K562 (cell line): ENCODE data around the gene IBA57. TPM values are rescaled to one million over a fixed set of nuclear protein-coding genes. Genes with fewer than 3 reads are reported as not detected.

Experiments used
- EGR1 ChIP-seq: fragments of 450-650 bp; conservative IDR thresholded peaks from 2 replicates; pipeline ENCODE4 v1.6.1; 2017; ENCODE audit warnings: mild to moderate bottlenecking
- FOXA1 ChIP-seq: fragments of 450-650 bp; IDR thresholded peaks from 2 replicates; pipeline ENCODE4 v1.6.1; 2016; ENCODE audit warnings: mild to moderate bottlenecking, borderline replicate concordance
- GABPA ChIP-seq: fragments of 200-800 bp; sonication (Bioruptor generic); conservative IDR thresholded peaks from 2 replicates; pipeline ENCODE4 v1.6.1; 2016; ENCODE audit warnings: low read depth, missing genetic modification characterization, missing compliant biosample characterization
- HMGN3 ChIP-seq: IDR thresholded peaks from 2 replicates; pipeline ENCODE4 v1.6.1; 2011; ENCODE audit warnings: borderline replicate concordance, low read depth, mild to moderate bottlenecking, mixed read lengths, low read length; ENCODE audit not compliant: insufficient read length; ENCODE audit errors: extremely low read depth
- PCBP1 ChIP-seq: fragments of 200-400 bp; formaldehyde crosslinking; IDR thresholded peaks from 2 replicates; pipeline ENCODE4 v1.6.1; 2018; ENCODE audit warnings: mild to moderate bottlenecking, low read depth, low read length; ENCODE audit not compliant: poor library complexity, severe bottlenecking
- SRSF3 ChIP-seq: fragments of 200-400 bp; formaldehyde crosslinking; IDR thresholded peaks from 2 replicates; pipeline ENCODE4 v1.6.1; 2016; ENCODE audit warnings: mild to moderate bottlenecking, low read length, moderate library complexity; ENCODE audit not compliant: insufficient read depth
- ZC3H11A ChIP-seq: IDR thresholded peaks from 2 replicates; pipeline ENCODE4 v1.6.1; 2012; ENCODE audit warnings: low read depth, low read length, improper control_type of control experiment
- ZNF668 ChIP-seq: fragments of 250-450 bp; sonication (Bioruptor Pico); IDR thresholded peaks from 2 replicates; pipeline ENCODE4 v1.8.0; 2022; ENCODE audit warnings: mild to moderate bottlenecking, inconsistent platforms
- polyA plus RNA-seq, 8 experiments: library from polyadenylated mRNA; depleted of rRNA in 4 of 8; stranded (reverse) in 5 of 8; unstranded in 3 of 8; fragments of >200 nt; fragmentation: Nextera tagmentation in 2 of 8; fragmentation: Illumina TruSeq in 1 of 8; extraction: Ambion mirVana in 2 of 8; extraction: Trizol in 1 of 8; gene quantifications; 2 replicates each; pipeline versions ENCODE4 v1.2.1 to v1.2.3, GENCODE V29; 2011 to 2014; ENCODE audit warnings: inconsistent platforms in 1 of 8, missing spikeins in 1 of 8
- total RNA-seq, 7 experiments: library from RNA; depleted of rRNA in 6 of 7; stranded (reverse); fragments of >200 nt in 6 of 7; fragmentation: Illumina TruSeq in 2 of 7; extraction: Trizol in 2 of 7; gene quantifications; 2 replicates each; pipeline versions ENCODE4 v1.2.1 to v1.2.3, GENCODE V29; 2011 to 2021; ENCODE audit warnings: low replicate concordance in 1 of 7
- TF ChIP-seq, protein P1 (sequence below): sonication (generic); formaldehyde crosslinking; IDR thresholded peaks from 2 replicates; pipeline ENCODE4 v1.9.0; 2022; ENCODE audit warnings: mild to moderate bottlenecking, missing genetic modification reagents
- TF ChIP-seq, protein P2 (sequence below): fragments of 450-650 bp; IDR thresholded peaks from 2 replicates; pipeline ENCODE4 v1.6.1; 2018; ENCODE audit not compliant: partially characterized antibody
- TF ChIP-seq, protein P3 (sequence below): fragments of 250-450 bp; sonication (Bioruptor Pico); IDR thresholded peaks from 2 replicates; pipeline ENCODE4 v1.4.0; 2020

Gene IBA57
- total and polyA plus RNA-seq, 9 of the 15 experiments (the other 6 are each of a cell fraction or from before 2014, with no cell fraction given) = 0.77 to 15.5 (median 2.7) TPM

DNA sequence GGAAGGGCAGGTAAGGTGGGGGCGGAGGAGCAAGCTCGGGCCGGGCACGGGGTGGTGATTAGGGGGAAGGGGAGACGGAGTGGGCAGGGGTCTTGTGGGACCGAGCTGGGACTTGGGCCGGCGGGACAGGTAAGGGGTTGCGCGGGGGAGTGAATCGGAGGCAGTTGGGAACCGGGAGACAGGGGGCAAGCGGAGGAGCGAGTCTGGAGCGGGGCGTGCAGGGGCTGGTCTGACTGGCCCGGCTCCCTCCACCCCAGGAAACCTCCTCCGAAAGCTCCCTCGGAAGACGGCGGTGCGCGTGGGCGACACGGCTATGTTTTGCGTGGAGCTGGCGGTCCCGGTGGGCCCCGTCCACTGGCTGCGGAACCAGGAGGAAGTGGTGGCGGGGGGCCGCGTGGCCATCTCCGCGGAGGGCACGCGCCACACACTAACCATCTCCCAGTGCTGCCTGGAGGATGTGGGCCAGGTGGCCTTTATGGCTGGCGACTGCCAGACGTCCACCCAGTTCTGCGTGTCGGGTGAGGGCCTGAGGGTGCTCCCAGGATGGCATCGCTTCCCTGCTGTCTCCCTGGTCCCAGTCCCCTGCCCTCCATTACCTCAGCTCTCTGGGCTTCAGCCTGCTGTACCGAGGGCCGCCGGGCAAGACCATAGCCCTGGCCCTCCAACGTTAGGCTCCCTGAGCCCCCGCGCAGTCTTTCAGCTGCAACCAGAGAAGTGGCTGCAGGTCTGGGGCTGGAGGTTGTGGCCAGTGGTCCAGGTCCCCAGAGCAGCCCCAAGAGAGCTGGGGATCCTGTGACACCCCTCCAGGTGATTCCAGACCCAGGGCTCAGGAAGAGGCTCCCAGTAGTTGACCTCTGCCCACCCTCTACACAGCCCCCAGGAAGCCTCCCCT, 48.6 kb downstream of the IBA57 start (continued):
- TF ChIP-seq GABPA (tag) (no peak), ZNF668 (CRISPR knock-in tag) (no peak), HMGN3 (peak; percentile 19), PCBP1 (peak; percentile 57), SRSF3 (no peak), FOXA1 (no peak), ZC3H11A (no peak), EGR1 (peak; percentile 64)
- TF ChIP-seq, protein P1, sequence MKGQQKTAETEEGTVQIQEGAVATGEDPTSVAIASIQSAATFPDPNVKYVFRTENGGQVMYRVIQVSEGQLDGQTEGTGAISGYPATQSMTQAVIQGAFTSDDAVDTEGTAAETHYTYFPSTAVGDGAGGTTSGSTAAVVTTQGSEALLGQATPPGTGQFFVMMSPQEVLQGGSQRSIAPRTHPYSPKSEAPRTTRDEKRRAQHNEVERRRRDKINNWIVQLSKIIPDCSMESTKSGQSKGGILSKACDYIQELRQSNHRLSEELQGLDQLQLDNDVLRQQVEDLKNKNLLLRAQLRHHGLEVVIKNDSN (CRISPR knock-in tag) = no peak
- TF ChIP-seq, protein P2, sequence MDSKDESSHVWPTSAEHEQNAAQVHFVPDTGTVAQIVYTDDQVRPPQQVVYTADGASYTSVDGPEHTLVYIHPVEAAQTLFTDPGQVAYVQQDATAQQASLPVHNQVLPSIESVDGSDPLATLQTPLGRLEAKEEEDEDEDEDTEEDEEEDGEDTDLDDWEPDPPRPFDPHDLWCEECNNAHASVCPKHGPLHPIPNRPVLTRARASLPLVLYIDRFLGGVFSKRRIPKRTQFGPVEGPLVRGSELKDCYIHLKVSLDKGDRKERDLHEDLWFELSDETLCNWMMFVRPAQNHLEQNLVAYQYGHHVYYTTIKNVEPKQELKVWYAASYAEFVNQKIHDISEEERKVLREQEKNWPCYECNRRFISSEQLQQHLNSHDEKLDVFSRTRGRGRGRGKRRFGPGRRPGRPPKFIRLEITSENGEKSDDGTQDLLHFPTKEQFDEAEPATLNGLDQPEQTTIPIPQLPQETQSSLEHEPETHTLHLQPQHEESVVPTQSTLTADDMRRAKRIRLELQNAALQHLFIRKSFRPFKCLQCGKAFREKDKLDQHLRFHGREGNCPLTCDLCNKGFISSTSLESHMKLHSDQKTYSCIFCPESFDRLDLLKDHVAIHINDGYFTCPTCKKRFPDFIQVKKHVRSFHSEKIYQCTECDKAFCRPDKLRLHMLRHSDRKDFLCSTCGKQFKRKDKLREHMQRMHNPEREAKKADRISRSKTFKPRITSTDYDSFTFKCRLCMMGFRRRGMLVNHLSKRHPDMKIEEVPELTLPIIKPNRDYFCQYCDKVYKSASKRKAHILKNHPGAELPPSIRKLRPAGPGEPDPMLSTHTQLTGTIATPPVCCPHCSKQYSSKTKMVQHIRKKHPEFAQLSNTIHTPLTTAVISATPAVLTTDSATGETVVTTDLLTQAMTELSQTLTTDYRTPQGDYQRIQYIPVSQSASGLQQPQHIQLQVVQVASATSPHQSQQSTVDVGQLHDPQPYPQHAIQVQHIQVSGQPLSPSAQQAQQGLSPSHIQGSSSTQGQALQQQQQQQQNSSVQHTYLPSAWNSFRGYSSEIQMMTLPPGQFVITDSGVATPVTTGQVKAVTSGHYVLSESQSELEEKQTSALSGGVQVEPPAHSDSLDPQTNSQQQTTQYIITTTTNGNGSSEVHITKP = no peak
- TF ChIP-seq, protein P3, sequence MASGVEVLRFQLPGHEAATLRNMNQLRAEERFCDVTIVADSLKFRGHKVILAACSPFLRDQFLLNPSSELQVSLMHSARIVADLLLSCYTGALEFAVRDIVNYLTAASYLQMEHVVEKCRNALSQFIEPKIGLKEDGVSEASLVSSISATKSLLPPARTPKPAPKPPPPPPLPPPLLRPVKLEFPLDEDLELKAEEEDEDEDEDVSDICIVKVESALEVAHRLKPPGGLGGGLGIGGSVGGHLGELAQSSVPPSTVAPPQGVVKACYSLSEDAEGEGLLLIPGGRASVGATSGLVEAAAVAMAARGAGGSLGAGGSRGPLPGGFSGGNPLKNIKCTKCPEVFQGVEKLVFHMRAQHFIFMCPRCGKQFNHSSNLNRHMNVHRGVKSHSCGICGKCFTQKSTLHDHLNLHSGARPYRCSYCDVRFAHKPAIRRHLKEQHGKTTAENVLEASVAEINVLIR (CRISPR knock-in tag) = no peak
